SHP77 treated with DMSO at 0.1 percent for 48 hours (cell line): ENCODE data around the gene MAST3.

Experiments used
- DNase-seq: peaks from one replicate; lab custom pipeline; 2025; lab: John Stamatoyannopoulos, UW

MAST3 gene

DNA sequence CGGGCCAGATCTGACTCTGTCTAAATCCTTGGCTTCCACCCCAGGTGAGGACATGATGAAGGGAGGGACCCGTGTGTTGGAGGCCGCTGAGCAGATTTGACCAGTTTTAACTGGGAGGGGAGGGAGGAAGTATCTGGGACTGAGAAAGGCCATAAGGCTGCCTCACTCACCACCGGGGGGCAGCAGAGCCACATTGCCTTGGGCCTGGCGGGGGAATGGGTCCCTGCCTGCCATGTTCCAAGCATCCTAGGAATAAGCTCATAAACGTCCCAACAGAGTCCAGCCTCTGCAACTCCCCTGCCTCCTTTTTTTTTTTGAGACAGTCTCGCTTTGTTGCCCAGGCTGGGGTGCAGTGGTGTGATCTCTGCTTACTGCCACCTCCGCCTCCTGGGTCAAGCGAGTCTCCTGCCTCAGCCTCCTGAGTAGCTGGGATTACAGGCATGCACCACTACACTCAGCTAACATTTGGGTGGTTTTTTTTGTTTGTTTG, 15.5 kb downstream of the MAST3 start:
- DNase-seq, result peak; percentile 29

DNA sequence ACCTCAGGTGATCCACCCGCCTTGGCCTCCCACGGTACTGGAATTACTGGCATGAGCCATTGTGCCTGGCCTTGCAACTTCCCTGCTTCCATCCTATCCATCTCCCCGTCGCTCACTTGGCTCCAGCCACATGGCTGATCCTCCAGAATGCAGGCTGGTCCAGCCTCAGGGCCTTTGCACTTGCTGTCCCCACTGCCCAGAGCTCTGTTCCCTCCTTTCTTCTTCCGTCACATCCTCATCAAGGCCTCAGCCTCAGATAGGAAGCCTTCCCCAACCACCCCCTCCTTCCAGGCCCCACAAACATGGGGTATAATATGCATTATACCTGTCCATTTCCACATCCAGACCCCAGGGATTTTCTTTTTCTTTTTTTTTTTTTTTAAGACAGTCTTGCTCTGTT, 16.2 kb downstream of the MAST3 start:
- DNase-seq, result no peak

DNA sequence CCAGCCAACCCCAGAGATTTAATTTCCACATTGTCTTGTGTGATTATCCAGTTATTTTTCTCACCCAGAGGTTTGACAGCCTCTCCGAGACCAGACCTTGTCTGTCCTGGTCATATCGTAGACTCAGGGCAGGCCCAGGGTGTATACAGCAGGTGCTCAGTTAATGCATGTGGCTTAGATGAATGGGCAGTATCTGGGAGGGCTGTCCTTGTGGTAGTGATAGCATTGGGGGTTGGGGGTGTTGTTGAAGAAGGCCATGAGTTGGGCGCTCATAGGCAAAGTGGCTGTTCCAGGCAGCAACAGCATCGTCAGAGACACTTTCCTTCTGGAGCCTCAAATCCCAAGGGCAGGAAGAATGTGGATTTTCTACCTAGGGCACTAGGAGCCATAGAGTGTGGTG, 16.9 kb downstream of the MAST3 start:
- DNase-seq, result no peak

DNA sequence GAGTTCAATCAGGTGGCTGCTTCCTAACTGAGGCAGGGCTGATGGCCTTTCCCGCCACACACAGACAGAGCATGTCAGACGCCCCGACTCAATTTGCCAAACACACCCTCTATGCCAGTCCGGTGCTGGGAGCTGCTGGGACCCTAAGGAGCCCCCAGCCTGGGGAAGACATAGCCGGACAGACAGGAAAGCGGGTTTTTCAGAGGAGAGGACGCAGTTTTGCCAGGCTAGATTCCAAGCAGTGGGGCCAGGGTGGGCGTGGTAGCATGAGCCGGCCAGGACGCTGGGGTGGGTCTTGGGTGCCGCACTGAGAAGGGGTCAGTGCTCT, 19.8 kb downstream of the MAST3 start:
- DNase-seq, result no peak

DNA sequence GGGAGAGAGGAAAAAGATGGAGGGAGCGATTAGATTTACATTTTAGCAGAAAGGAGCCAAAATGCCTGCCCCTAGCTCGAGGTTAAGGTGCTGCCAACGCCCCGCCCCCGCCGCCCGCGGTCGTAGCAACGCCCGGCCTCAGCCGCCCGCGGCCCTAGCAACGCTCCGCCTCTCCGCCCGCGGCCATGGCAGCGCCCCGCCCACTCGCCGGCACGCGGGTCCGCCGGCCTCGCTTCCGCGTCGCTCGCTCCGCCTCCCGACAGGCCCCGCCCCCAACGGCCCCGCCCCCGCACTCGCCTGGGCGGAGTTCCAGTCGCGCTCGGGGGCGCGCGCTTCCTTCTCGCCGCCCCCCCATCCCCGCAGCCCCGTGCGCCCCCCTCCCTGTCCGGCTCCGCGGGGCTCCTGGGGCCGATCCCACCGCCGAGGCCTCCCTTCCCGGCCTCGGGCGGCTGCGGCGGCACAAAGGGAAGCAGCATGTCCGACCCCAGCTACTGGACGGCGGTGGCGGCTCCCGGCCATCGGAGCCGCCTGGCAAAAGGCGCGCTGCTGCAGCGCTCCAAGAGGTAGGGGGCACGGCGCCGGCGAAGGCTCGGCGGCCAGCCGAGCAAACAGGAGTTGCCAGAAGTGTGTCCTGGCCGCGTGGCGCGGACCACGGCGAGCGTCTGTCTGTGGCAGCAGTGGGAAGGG, 20.3 kb downstream of the MAST3 start:
- peak; percentile 20 for DNase-seq

DNA sequence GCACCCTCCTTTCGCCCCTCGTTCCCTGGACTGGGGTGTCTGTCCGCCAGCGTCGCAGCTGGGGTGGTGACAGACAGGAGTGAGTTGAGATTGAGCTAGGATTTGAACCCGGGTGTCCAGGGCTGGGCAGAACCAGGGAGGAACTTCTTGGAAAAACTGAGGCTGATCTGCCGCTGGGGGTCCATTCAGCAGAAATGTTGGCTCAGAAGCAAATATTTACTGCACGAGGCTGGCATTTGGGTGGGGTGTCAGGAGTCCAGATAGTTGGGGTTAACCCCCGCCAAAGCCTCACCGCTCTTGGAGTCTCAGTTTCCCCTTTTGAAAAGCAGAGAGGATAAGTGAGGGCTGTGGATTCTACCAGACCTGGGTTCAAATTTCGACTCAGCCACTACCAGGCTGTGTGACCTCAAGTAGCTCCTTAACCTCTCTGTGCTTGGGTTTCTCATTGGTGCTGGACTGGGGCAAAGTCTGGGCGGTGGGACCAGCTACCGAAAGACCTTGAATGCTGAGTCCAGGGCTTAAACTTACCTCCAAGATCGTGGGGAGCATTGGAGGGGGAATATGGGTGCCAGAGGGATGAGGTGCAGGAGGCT, 20.9 kb downstream of the MAST3 start:
- no peak for DNase-seq

DNA sequence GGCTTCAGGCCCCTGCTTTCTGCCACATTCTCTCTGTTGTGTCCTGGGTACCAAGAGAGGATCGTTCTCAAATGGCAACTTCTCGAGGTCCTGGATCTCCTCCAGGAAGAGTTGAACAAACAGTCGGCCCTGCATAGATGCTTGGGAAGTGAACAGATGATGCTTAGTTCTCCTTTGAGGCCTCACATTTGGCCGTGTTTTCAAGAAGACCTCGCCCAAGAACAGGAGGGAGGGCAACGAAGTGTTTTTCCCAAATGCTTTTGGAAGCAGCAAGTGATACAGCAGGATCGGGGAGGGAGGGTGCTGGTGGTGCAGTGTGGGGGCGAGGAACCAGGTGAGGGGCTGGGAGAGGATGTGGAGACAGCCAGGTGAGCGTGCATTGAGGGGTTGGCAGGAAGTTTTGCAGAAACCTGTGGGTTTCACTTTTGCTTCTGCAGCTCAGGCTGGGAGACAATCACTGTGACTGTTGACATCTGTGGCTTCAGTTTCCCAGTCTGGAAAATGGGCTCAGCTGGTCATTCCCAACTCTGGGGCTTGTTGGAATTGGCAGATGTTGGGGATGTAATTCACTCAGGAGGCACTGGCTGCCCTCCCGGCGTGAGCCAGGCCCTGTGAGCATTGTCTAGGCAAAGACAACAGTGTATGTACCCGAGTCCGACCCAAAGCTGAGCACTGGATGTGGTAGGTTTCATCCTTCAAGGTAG, 21.6 kb downstream of the MAST3 start:
- no peak for DNase-seq

DNA sequence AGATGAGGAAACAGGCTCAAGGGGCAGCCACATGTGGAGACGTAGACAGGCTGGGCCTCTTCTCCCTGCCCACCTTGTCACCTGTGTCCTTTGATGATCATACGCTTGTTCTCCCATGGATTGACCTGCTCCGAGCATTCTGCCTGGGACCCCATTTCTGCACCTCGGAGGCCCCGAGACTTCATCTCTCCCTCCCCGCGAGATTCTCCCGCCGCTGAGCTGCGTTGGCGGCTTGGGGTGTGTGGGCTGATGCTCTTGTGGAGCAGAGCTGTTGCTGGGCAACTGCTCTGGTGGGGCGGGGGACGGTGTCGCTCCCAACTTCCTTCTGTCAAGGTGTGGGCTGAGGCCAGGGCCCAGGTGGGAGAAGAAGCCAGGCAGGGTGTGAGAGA, 22.1 kb downstream of the MAST3 start:
- DNase-seq, result no peak

DNA sequence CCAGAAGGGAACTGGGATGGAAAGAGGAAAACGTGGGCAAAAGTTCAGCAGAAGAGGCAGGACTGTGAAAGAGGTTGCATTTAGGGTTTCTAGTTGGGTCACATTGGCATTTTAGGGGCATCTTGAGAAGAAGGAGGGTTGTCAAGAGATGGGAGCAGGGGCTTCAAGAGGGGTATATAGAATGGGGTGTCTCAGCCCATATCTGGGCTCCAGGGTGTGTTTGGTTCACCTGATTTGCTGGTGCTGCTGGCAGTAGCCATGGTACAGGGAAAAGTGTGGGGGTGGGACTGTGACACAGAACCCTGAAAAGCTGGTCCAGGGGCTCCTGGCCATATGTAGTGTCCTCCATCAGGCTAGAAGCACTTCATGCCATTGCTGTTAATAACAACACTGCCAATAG, 22.5 kb downstream of the MAST3 start:
- no peak for DNase-seq

DNA sequence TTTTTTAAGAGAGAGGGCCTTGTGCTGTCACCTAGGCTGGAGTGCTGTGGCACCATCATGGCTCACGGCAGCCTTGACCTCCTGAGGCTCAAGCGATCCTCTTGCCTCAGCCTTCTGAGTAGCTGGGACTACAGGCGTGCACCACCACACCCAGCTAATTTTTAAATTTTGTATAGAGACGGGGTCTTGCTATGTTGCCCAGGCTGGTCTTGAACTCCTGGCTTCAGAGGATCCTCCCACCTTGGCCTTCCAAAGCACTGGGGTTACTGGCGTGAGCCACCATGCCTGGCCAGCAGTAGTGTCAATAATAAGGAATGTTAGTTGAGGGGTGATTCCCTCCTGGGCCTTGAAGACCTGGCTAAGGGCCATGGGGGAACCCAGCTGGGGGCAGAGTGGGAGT, 23.6 kb downstream of the MAST3 start:
- no peak for DNase-seq

DNA sequence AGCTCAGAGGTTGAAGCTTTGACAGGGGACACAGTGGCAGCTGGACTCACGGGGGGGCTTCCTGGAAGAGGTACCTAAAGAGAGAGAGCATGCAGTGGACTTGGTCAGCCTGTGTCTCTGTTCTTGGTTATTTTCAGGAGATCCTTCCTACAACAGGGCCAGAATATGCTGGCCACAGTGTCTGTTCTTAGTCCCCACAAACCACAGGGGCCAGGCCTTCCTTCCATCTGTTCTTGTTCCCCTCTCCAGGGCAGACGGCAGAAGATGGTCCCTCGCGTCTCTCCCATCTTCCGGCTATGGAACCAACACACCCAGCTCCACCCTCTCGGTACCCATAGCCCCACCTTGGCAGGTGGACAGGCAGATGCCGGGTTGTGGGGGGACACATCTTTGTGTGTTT, 24.8 kb downstream of the MAST3 start:
- DNase-seq, result no peak

DNA sequence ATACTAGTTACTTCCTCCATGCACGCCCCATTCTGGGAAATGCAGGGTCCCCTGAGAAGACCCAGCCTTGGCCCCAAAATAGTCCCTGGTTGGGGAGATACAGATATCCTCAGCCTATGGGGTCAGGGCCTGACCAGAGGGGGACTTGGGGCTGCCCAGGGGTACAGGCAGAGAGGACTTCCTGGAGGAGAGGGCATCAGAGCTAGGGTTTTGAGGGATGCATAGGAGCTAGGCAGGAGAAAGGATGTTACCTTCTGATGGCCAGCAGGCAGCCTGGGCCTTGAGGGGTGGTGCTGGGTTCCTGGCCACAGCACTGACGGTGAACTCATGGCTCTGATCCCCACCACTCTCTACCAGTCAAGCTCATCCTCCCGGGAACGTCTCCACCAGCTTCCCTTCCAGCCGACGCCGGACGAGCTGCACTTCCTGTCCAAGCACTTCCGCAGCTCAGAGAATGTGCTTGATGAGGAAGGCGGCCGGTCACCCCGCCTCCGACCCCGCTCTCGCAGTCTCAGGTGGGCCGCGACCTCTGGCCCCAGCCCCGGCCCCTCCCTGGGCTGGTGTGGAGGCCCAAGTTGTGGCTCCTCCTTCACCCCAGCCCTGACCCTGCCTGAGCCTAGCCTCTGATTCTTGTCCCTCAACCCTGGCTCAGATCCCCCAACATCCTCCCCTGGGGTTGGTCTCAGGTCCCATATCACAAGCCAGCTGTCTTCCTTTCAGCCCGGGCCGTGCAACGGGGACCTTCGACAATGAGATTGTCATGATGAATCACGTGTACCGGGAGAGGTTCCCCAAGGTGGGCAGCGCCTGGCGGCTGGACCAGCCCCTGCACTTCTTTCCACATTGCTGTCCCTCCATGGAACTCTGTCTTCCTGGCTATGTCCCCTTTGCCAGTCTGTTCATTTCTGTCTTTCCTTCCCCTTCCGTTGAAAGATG, 25.6 kb downstream of the MAST3 start:
- DNase-seq, result no peak

DNA sequence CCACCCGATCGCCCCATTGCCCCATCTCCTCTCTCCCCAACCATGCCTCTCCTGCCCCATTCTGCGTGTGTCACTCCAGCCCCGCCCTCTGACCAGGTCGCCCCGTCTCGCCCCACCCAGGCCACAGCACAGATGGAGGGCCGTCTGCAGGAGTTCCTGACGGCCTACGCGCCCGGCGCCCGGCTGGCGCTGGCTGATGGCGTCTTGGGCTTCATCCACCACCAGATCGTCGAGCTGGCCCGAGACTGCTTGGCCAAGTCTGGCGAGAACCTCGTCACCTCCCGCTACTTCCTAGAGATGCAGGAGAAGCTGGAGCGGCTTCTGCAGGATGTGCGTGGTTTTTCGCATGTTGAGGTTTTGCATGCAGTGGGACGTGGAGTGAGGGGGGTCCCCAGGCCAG, 26.2 kb downstream of the MAST3 start:
- DNase-seq, result no peak

DNA sequence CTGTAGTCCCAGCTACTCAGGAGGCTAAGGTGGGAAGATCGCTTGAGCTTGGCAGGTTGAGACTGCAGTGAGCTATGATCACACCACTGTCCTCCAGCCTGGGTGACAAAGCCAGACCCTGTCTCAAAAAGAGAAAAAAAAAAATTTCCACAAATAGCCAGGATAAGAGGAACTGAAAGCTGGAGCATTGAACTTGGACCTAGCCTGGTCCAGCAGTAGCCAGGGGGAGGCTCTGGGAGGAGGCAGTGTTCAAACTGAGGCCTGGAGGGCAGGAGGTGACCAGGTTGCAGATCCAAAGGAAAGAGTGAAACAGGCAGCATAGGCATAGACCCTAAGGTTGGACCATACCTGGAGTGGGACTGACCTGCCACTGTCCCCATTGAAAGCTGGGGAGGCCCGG, 28.5 kb downstream of the MAST3 start:
- no peak for DNase-seq

DNA sequence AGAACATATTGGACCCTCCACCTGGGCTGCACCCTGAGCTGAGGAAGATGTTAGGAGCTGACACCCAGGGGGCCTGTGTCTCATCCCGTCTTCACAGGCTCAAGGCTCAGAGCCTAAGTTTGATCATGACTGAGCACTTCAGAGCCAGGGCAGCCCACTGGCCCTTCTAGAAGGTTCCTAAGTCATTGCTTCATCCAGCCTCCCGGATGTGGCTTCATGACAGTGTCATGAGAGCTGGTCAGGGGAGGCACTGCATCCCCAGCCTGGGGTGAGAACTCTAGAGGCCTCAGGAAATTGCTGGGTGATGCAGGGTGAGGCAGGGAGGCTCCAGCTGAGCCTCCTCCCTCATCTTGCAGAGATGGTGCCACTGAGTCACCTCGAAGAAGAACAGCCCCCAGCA, 30.5 kb downstream of the MAST3 start:
- no peak for DNase-seq

DNA sequence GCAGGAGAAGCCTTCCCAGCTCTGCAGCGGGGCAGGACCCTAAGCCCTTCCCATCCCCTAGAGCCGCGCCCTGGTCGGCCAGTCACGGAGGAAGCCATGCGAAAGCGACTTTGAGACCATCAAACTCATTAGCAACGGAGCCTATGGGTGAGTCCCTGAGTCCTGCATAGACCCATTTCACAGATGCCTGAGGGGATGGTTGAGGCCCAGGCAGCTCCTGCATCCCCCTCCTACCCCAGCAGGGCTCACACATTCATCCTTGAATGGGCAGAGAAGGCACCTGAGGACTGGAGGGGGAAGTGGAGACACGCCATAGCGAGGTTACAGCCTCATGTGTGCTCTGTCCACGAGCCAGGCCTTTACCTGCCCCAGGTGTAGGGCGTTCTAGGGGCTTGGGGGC, 31.2 kb downstream of the MAST3 start:
- no peak for DNase-seq

DNA sequence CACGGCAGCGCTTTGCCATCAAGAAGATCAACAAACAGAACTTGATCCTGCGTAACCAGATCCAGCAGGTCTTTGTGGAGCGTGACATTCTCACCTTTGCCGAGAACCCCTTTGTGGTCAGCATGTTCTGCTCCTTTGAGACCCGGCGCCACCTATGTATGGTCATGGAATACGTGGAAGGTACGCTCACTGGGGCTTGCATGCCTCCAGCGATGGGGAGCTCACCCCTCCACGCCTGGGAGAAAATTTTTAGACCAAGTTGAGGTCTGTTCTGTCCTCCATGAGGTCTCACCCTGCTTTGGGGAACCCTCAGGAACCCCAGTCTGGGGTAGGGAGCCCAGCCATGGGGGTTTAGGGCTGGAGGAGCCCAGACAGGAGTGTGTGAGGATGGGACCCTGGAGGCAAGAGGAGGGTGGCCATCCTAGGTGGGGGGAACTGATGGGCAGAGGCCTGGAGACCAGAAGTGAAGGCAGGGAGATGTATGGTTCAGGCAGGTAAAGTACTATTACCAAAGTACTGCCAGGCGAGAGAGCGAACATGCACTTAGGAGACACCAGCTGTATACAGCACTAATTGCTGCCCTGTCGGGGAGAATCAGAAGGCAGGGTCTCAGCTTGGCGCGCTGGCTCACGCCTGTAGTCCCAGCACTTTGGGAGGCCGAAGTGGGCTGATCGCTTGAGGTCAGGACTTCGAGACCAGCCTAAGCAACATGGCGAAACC, 33.1 kb downstream of the MAST3 start:
- DNase-seq, result no peak

DNA sequence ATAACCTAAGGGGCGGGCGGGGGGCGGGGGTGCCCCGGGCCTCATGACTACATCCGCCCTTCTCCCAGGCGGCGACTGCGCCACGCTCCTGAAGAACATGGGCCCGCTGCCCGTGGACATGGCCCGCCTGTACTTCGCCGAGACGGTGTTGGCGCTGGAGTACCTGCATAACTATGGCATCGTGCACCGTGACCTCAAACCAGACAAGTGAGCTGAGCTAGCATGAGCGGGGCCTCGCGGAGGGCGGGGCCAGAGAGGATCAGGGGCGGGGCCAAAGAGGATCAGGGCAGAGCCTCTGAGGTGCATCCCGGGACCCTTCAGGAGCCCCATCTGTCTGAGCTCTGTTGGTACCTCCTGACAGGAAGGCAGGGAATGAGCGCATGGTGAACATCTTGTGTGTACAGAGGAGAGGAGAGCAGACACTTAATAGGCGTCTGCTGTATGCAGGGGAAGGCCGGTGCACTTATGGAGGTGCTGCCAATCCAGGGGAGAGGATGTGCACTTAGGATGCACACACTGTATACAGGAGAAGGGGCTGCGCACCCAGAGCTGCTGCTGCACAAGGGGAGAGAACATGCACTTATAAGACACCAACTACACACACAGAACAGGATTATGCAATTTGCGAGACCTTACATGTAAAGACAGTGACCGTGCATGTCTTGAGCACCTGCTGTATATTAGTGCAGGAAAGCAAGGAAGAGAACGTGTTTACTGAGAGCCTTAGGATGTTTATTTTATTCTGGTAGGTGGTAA, 34.4 kb downstream of the MAST3 start:
- no peak for DNase-seq

DNA sequence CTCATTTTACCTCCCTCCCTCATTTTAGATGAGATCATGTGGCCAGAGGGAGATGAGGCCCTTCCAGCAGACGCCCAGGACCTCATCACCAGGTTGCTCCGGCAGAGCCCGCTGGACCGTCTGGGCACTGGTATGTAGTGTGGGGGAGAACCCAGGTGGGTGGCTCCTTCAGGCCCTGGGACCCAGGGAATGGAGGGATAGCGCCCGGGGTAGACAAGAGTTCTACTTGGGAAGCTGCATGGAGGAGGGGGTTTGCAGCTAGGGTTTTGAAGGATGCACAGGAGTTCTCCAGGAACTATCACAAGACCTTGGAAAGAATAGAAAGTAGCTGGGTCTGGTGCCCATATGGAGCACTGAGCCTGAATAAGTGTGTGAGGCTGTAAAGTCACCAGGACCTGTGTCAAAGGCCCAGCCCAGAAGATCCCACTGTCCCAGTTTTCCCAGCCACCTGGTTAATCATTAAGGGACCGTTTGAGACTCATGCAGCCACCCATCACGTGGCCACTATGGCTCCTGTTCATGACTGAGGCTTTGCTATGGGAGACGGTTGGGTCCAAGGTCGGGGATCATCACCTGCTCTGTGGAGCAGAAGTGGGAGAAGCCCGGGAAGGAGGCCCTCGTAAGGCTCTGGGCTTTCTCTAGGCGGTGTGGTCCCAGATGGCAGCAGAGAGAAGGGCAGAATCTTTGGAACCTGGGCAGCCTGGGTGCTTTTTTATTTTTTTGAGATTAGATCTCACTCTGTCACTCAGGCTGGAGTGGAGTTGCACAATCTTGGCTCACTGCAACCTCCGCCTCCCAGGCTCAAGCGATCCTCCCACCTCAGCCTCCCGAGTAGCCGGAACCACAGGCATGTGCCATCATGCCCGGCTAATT, 38.4 kb downstream of the MAST3 start:
- DNase-seq, result no peak

DNA sequence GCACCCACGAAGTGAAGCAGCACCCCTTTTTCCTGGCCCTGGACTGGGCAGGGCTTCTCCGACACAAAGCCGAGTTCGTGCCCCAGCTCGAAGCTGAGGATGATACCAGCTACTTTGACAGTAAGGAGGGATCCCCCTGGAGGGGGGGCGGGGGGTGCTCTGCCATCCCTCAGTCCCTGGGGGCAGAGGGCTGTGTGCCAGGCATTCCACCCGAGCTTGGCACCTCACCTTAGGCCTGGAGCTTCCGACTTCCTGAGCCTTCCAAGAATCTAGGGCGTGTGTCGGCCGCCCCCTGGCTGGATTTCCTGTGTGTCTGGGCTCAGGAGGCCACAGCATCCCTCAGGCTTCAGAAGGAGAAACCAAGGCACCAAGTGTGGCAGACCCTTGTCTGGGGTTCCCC, 39.7 kb downstream of the MAST3 start:
- DNase-seq, result no peak
